IPS DF 19.7 (cell line): ENCODE measurements around the gene HSD3B2.

Source experiments
- DNase-seq: peaks from one replicate; pipeline ENCODE4 v3.0.0-alpha.2; 2013; ENCODE audit warnings: low read depth, low spot score

HSD3B2 gene

GRCh38 chr1:119397986-119398385 is 17.0 kb upstream of the HSD3B2 start:
- no peak for DNase-seq

GRCh38 chr1:119404736-119405135 is 10.2 kb upstream of the HSD3B2 start:
- no peak for DNase-seq

- no peak for DNase-seq
Observed at GRCh38 chr1:119409731-119410130, 5.2 kb upstream of the HSD3B2 start.

GRCh38 chr1:119410961-119411360 is 4.0 kb upstream of the HSD3B2 start:
- no peak for DNase-seq

- no peak for DNase-seq
Observed at GRCh38 chr1:119416006-119416640, 1.2 kb downstream of the HSD3B2 start.

- no peak for DNase-seq
Observed at GRCh38 chr1:119419109-119419508, 4.2 kb downstream of the HSD3B2 start.

GRCh38 chr1:119420638-119421037 is 5.7 kb downstream of the HSD3B2 start:
- no peak for DNase-seq

- DNase-seq = no peak
Observed at GRCh38 chr1:119422631-119423030, 7.7 kb downstream of the HSD3B2 start.

- DNase-seq = no peak
Observed at GRCh38 chr1:119428991-119429390, 14.0 kb downstream of the HSD3B2 start.

- no peak for DNase-seq
Observed at GRCh38 chr1:119429687-119430086, 14.7 kb downstream of the HSD3B2 start.

- DNase-seq = no peak
Observed at GRCh38 chr1:119430486-119430885, 15.5 kb downstream of the HSD3B2 start.

- DNase-seq = no peak
Observed at GRCh38 chr1:119431836-119432235, 16.9 kb downstream of the HSD3B2 start.

- DNase-seq = no peak
Observed at GRCh38 chr1:119435052-119435451, 20.1 kb downstream of the HSD3B2 start.

GRCh38 chr1:119438761-119439160 is 23.8 kb downstream of the HSD3B2 start:
- no peak for DNase-seq

GRCh38 chr1:119440721-119441307 is 25.9 kb downstream of the HSD3B2 start:
- no peak for DNase-seq

- no peak for DNase-seq
Observed at GRCh38 chr1:119442756-119443155, 27.8 kb downstream of the HSD3B2 start.

- DNase-seq = no peak
Observed at GRCh38 chr1:119446321-119446720, 31.4 kb downstream of the HSD3B2 start.

GRCh38 chr1:119447344-119448126 is 32.6 kb downstream of the HSD3B2 start:
- no peak for DNase-seq

GRCh38 chr1:119448127-119448511 is 33.2 kb downstream of the HSD3B2 start:
- DNase-seq = no peak

- no peak for DNase-seq
Observed at GRCh38 chr1:119449971-119450370, 35.0 kb downstream of the HSD3B2 start.

GRCh38 chr1:119451158-119451557 is 36.2 kb downstream of the HSD3B2 start:
- DNase-seq = no peak

GRCh38 chr1:119452091-119452490 is 37.1 kb downstream of the HSD3B2 start:
- DNase-seq = no peak

- DNase-seq = no peak
Observed at GRCh38 chr1:119453021-119453420, 38.1 kb downstream of the HSD3B2 start.
